Adipocyte (in vitro differentiated cells): Measurements from ENCODE around the gene IL20RA.
"Not testable (repeated sequence)": the region's sequence is repeated elsewhere in the genome, so short reads cannot be mapped to it uniquely, and the experiment has no call there.

Experiments
- DNase-seq: peaks from one replicate; pipeline ENCODE4 v3.0.0-alpha.2; 2015; ENCODE audit warnings: low read depth
- H3K27me3 ChIP-seq: replicated peaks from 2 replicates; pipeline ENCODE4 v1.7.0; 2013; ENCODE audit warnings: mild to moderate bottlenecking, low read length, moderate library complexity; ENCODE audit not compliant: control insufficient read depth, insufficient read depth
- H3K36me3 ChIP-seq: 2 replicates; pipeline ENCODE4 v1.7.0; 2013; ENCODE audit warnings: low read length, mild to moderate bottlenecking, moderate library complexity; ENCODE audit not compliant: control insufficient read depth, insufficient read depth, severe bottlenecking
- H3K4me1 ChIP-seq: 2 replicates; pipeline ENCODE4 v1.7.0; 2013; ENCODE audit warnings: mild to moderate bottlenecking, low read length, moderate library complexity; ENCODE audit not compliant: control insufficient read depth, insufficient read depth
- H3K4me3 ChIP-seq: 2 replicates; pipeline ENCODE4 v1.7.0; 2013; ENCODE audit warnings: mild to moderate bottlenecking, low read length, moderate library complexity
- H3K9ac ChIP-seq: 2 replicates; pipeline ENCODE4 v1.7.0; 2013; ENCODE audit warnings: mild to moderate bottlenecking, low read length, moderate library complexity
- H3K9me3 ChIP-seq: 2 replicates; pipeline ENCODE4 v1.7.0; 2013; ENCODE audit warnings: mild to moderate bottlenecking, low read length, moderate library complexity; ENCODE audit not compliant: control insufficient read depth

IL20RA gene

GRCh38 chr6:136985502-136985901 lies 59.3 kb downstream of the IL20RA start:
- Histone ChIP-seq H3K9ac (no peak overlapping the region), H3K9me3 (no peaks in the 10 kb centered on the region), H3K27me3 (peaks cover 11% of the 10 kb centered on the region), H3K4me3 (no peak overlapping the region), H3K4me1 (peaks cover 12% of the 10 kb centered on the region), H3K36me3 (no peaks in the 10 kb centered on the region)
- DNase-seq: no peak

DNA sequence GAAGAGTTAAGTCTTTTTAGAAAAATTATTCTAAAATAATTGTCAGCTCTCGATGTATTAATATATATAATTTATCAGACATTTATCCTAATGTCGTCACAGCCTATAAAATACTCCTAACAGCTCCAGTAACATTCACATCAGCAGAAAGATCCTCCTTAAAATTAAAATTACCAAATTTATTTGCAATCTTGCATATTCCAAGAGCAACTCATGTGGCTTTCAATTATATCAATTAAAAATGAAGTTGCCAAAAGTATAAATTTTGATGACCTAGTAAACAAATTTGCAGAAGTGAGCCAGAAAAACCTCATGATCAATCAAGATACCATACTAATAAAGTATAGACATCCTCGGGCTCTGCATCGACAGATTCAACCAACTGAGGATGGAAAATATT lies 60.2 kb downstream of the IL20RA start:
- Histone ChIP-seq H3K4me1 (peaks cover 6% of the 10 kb centered on the region), H3K9me3 (no peaks in the 10 kb centered on the region), H3K9ac (no peak overlapping the region), H3K36me3 (no peaks in the 10 kb centered on the region), H3K27me3 (peaks cover 17% of the 10 kb centered on the region), H3K4me3 (no peak overlapping the region)
- no peak for DNase-seq

GRCh38 chr6:136983687-136984086 lies 61.1 kb downstream of the IL20RA start:
- DNase-seq: no peak
- no peaks in the 10 kb centered on the region for H3K36me3 ChIP-seq
- H3K4me1 ChIP-seq: no peaks in the 10 kb centered on the region
- no peaks in the 10 kb centered on the region for H3K9me3 ChIP-seq
- no peak overlapping the region for H3K4me3 ChIP-seq
- H3K27me3 ChIP-seq: peaks cover 18% of the 10 kb centered on the region
- H3K9ac ChIP-seq: no peak overlapping the region

- Histone ChIP-seq H3K36me3 (no peaks in the 10 kb centered on the region), H3K9me3 (no peaks in the 10 kb centered on the region), H3K9ac (no peak overlapping the region), H3K27me3 (peaks cover 13% of the 10 kb centered on the region), H3K4me3 (no peak overlapping the region), H3K4me1 (no peaks in the 10 kb centered on the region)
- no peak for DNase-seq
Measured at GRCh38 chr6:136982928-136983327, 61.8 kb downstream of the IL20RA start.

GRCh38 chr6:136980070-136980469 lies 64.7 kb downstream of the IL20RA start:
- no peaks in the 10 kb centered on the region for H3K9me3 ChIP-seq
- no peaks in the 10 kb centered on the region for H3K4me1 ChIP-seq
- H3K9ac ChIP-seq: no peak overlapping the region
- H3K36me3 ChIP-seq: no peaks in the 10 kb centered on the region
- H3K27me3 ChIP-seq: peaks cover 7% of the 10 kb centered on the region
- no peak for DNase-seq
- H3K4me3 ChIP-seq: no peak overlapping the region

DNA sequence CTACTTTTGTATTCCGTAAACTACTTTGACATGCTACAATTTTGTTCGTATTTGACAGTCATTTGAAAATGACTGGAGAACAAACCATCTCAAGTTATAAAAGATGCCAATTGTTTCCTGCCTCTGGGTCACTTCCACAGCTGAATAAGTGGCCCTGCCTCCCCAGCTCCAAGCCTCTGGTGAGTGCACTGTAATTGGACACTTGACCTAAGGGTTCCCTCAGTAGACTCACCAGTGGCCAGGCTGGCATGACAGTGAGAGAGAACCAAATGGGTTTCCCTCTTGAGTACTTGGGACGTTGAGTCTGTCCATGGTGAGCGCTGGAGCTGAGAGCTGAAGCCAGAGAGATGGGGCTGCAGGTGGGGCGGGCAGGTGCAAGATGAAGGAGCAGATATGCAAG lies 65.6 kb downstream of the IL20RA start:
- Histone ChIP-seq H3K36me3 (no peaks in the 10 kb centered on the region), H3K9ac (no peak overlapping the region), H3K4me1 (no peaks in the 10 kb centered on the region), H3K9me3 (no peaks in the 10 kb centered on the region), H3K27me3 (peaks cover 7% of the 10 kb centered on the region), H3K4me3 (no peak overlapping the region)
- no peak for DNase-seq

DNA sequence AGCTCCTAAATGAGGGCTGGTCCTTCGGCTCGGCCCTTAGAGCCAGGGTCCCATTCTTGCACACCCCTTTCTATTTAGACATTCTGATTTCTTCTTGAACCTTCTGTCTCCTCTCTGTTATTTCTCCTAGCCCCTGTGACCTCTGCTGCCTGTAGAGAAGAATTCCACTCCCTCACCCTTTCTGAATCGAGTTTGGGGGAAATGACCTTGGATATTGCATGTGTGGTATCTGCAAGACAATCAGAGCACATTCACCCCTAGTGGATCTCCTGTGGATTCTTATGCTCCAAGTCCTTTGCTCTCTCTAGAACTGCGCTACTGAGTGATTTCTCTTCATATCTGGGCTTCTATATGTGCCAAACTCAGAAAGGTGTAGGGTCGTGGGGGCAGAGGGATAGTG lies 67.7 kb downstream of the IL20RA start:
- H3K9ac ChIP-seq: no peak overlapping the region
- peaks cover 7% of the 10 kb centered on the region for H3K27me3 ChIP-seq

DNA sequence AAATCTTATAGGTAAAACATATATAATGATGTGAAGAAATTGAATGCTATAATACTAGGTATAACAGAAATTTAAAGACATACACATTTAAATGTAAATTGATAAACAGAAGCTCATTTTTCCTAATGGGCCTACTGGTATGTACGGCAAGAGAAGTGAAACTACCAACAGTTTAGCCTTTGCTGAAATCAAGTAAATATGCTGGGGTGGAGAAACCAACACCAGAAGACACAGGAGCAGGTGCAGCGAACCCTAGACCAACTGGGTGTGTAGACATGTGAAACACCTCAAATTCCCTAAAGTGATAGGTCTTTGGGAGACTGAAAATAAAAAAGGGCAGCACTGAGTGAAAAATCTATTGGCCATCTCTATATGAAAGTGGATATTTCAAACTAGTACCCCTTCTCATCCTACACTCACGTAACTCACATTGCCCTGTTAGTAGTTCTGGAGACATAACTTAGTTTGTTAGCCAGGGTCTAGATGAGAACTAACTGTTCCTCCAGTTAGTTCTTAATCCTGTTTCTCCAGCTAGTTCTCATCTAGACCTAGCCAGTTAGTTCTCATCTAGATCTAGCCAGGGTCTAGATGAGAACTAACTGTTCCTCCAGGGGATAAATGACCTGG lies 69.6 kb downstream of the IL20RA start:
- H3K9me3 ChIP-seq: no peaks in the 10 kb centered on the region

More for the DNA sequence above, 67.7 kb downstream of the IL20RA start:
- no peaks in the 10 kb centered on the region for H3K36me3 ChIP-seq
- H3K9me3 ChIP-seq: no peaks in the 10 kb centered on the region
- no peak overlapping the region for H3K4me3 ChIP-seq
- no peak for DNase-seq
- H3K4me1 ChIP-seq: no peaks in the 10 kb centered on the region

GRCh38 chr6:136973781-136974180 lies 71.0 kb downstream of the IL20RA start:
- not testable (repeated sequence) for H3K27me3 ChIP-seq, H3K9me3 ChIP-seq, H3K9ac ChIP-seq, H3K4me3 ChIP-seq, H3K4me1 ChIP-seq, DNase-seq, H3K36me3 ChIP-seq

More for the DNA sequence above, 69.6 kb downstream of the IL20RA start:
- Histone ChIP-seq H3K9ac (no peak overlapping the region), H3K4me1 (no peaks in the 10 kb centered on the region), H3K4me3 (no peak overlapping the region), H3K36me3 (no peaks in the 10 kb centered on the region), H3K27me3 (peaks cover 7% of the 10 kb centered on the region)
- DNase-seq: no peak

DNA sequence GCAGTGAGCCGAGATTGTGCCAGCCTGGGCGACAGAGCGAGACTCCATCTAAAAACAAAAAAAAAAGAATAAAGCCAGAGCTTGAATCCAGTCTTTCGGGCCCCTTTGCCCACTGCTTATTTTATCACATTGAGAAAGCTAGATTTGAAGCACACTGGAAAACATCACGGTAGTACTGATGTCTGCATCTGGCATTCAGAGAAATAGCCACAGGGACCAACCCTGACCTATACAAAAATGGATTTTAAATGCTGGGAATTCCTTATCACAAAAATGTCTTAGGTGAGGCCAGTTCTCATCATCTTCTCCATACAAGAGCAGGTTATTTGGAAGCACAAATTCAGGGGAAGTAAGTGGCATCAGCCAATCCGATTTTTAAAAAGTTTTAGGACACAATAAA lies 73.2 kb downstream of the IL20RA start:
- no peaks in the 10 kb centered on the region for H3K9me3 ChIP-seq
- H3K4me1 ChIP-seq: no peaks in the 10 kb centered on the region
- no peak overlapping the region for H3K4me3 ChIP-seq
- H3K9ac ChIP-seq: no peak overlapping the region
- DNase-seq: no peak
- H3K36me3 ChIP-seq: no peaks in the 10 kb centered on the region
- H3K27me3 ChIP-seq: peaks cover 9% of the 10 kb centered on the region

DNA sequence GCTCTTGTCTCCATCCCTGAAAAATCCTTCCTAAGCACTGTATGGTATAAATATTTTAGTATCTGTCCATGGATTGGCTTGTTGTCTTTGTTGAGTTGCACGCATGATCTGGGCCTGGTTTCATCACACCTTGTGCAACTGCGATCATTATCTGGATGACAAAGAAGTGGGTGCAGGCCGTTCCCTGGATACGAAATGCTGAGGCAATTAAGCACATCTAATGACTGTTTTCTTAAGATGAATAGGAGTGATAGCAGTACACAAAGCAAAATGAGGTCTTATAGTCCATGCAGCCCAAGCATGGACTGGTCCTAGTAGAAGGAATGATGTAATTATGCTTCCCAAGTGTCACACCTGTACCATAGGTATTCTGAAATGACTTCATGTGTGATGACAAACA lies 74.8 kb downstream of the IL20RA start:
- Histone ChIP-seq H3K27me3 (peaks cover 13% of the 10 kb centered on the region), H3K9ac (no peak overlapping the region), H3K4me1 (no peaks in the 10 kb centered on the region), H3K4me3 (no peak overlapping the region), H3K36me3 (no peaks in the 10 kb centered on the region), H3K9me3 (no peaks in the 10 kb centered on the region)
- no peak for DNase-seq

- DNase-seq: no peak
- Histone ChIP-seq H3K9me3 (no peaks in the 10 kb centered on the region), H3K36me3 (no peaks in the 10 kb centered on the region), H3K4me3 (no peak overlapping the region), H3K27me3 (peaks cover 13% of the 10 kb centered on the region), H3K9ac (no peak overlapping the region), H3K4me1 (no peaks in the 10 kb centered on the region)
Measured at GRCh38 chr6:136969433-136969832, 75.3 kb downstream of the IL20RA start.
